Activated CD8-positive, alpha-beta memory T cell treated with anti-CD3 and anti-CD28 coated beads for 48 hours (primary cell): Measurements from ENCODE around the gene MST1R.
A peak's percentile ranks its signal among the peaks of the same experiment; 100 is the strongest.
"Not testable (repeated sequence)": the region's sequence is repeated elsewhere in the genome, so short reads cannot be mapped to it uniquely, and the experiment has no call there.

Source experiments
- DNase-seq, 3 experiments: peaks; one replicate each; pipeline ENCODE4 v3.0.0-alpha.2; 2020; ENCODE audit warnings: low read depth in 2 of 3, low spot score in 2 of 3

The MST1R gene

DNA sequence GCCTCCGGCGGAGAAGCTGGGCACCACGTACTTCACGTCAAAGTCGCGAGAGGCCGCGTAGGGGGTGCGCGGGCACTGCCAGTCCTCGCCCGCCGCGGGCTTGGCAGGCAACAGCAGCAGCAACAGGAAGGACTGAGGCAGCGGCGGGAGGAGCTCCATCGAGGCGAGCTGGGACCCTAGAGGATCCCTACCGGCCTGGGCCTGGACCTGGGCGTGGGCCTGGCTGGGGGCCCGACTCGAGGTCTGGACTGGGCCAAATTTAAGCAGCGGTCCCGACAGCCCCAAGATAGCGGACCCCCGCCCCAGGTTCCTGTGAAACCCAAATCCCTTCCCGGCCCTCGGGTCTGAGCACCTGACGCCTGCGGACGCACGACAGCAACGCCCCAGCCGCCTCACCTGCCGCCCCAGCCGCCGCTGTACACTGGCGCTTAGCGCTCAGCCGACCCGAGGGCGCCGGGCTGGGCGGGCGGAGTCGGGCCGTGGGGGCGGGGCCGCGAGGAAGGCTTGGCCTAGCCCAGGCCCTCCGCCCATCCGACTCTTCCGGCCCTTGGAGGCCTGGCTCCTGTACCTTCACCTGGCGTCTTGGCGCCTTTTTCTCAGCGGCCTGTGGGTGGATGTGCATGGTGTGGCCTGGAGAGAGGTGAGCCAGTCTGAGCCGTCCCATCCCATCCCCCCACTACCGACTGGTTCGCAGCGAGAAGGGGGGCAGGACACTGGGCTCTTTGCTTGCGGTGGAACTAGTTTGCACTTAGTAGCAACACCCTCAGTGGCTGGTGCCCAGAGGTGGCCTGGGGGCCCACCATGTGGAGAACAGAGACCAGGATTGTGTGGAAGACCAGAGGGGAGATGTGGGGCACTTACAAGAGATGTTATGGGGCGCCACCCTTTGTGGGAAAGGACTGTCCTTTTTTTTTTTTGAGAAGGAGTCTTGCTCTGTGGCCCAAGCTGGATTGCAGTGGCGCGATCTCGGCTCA lies at the start of gene MST1R:
MST1R (minus strand) TSS at position 423 of the 974 bp plus-strand sequence; CDS start at position 159, 264 bp downstream.
- DNase-seq: peak; percentile 65 to 69 (median 67)

GRCh38 chr3:49952924-49953323 lies 49.3 kb upstream of the MST1R start:
- no peak for DNase-seq

DNA sequence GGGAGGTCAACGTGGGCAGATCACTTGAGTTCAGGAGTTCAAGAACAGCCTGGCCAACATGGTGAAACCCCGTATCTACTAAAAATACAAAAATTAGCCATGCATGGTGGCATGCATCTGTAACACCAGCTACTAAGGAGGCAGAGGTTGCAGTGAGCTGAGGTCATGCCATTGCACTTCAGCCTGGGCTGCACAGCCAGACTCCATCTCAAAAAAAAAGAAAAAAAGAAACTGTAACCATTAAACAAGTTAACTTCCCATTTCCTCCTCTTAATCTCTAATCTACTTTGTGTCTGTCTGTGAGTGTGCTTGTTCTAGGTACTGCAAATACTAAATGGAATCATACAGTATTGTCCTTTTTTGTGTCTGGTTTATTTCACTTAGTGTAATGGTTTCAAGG lies 39.0 kb upstream of the MST1R start:
- DNase-seq: no peak

DNA sequence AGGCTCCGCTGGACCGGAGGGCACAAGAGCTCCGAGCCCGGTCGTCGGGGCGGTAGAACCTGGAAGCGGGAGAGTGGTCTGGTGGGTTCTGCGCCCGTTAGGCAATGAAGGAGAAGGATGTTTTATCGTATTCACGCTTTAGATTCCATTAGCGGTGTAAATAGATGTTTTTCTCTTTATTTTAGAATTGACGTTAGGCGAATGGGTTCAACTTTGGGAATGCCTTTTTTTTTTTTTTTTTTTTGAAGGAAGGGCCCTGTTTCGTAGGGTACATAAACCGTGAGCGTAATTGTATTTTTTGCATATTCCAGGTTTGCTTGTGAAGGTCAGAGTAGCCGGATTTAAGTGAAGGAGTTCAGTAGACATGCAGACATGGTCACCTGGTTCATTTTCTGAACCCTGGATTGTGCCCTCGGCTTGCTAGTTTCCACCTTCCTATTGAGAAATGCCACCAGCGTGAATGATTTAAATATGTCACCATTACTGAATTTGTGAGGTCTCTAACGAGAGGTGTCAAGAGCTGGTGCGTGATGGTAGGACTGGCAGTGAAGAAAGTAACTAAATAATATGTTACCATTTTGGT lies 37.1 kb upstream of the MST1R start:
- DNase-seq: no peak

GRCh38 chr3:49939858-49940666 lies 36.4 kb upstream of the MST1R start, which contains the start of gene RBM6:
Gene RBM6 (plus strand): TSS chr3:49940150. CDS start chr3:49962642, 22,492 bp downstream.
- peak; percentile 77 to 93 (median 83) for DNase-seq

GRCh38 chr3:49937090-49937489 lies 33.4 kb upstream of the MST1R start:
- no peak for DNase-seq

DNA sequence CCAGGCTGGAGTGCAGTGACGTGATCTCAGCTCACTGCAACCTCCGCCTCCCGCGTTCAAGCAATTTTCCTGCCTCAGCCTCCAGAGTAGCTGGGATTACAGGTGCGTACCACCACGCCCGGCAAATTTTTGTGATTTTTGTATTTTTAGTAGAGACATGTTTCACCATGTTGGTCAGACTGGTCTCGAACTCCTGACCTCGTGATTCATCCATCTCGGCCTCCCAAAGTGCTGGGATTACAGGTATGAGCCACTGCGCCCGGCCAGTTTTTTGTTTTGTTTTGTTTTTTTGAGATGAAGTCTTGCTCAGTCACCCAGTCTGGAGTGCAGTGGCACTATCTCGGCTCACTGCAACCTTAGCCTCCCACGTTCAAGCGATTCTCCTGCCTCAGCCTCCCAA lies 28.6 kb upstream of the MST1R start:
- DNase-seq: not testable (repeated sequence)

DNA sequence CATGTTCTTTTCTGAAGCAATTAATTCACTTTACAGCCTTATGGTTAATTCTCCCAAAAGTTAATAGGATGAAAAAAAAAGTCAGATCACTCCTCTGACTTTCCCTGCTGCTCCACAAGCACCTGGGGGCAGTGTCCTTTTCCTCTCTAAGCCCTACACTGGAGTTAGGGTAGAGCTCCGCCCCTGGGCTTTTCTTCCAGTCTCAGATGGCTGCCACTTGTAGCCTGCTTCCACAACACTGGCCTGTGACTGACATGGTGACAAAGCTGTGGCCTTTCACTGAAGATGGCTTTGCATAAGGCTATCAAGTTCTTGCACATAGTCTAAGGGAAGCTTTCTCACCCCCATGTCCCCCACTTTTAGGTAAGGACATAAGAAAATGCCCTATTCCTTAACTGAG lies 27.2 kb upstream of the MST1R start:
- no peak for DNase-seq

DNA sequence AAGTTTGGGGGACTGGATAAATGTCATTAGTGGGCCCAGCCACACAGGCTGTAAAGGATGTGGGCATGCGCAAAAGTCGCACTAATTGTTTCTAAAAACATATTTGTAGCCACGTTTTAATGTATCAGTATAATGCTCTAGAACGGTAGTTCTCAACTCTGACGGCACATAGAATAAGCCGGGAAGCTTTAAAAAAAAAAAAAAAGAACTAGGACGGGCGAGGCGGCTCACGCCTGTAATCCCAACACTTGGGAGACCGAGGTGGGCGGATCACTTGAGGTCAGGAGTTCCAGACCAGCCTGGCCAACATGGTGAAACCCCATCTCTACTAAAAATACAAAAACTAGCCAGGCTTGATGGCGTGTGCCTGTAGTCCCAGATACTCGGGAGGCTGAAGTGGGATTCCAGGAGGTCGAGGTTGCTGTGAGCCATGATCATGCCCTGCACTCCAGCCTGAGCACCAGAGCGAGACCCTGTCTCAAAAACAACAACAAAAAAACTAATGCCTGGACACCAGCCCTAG lies 26.6 kb upstream of the MST1R start:
- DNase-seq: no peak

- DNase-seq: peak; percentile 77 to 85 (median 81)
These were observed 25.9 kb upstream of the MST1R start, which contains the start of gene MON1A for GRCh38 chr3:49929291-49930167. Gene MON1A (minus strand): TSS chr3:49929811. CDS start chr3:49913346, 16,465 bp downstream.

GRCh38 chr3:49928481-49929017 lies 24.9 kb upstream of the MST1R start:
- DNase-seq: no peak

- DNase-seq: no peak
These were observed 24.1 kb upstream of the MST1R start for GRCh38 chr3:49927798-49928197.

GRCh38 chr3:49926117-49926728 lies 22.6 kb upstream of the MST1R start:
- no peak for DNase-seq

DNA sequence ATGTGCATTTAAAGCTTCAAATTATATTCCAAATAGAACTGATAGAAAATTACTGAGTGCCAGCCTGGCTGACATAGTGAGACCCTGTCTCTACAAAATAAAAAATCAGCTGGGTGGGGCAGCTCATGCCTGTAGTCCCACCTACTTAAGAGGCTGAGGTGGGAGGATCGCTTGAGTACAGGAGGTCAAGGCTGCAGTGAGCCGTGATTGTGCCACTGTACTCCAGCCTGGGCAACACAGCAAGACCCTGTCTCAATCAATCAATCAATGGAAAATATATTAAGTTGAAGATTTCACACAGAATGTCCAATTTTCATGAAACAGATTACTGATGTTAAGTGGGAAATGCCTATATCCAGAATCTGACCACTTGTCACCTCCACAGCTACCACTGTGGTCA lies 21.8 kb upstream of the MST1R start:
- no peak for DNase-seq

- no peak for DNase-seq
These were observed 21.0 kb upstream of the MST1R start for GRCh38 chr3:49924683-49925082.

DNA sequence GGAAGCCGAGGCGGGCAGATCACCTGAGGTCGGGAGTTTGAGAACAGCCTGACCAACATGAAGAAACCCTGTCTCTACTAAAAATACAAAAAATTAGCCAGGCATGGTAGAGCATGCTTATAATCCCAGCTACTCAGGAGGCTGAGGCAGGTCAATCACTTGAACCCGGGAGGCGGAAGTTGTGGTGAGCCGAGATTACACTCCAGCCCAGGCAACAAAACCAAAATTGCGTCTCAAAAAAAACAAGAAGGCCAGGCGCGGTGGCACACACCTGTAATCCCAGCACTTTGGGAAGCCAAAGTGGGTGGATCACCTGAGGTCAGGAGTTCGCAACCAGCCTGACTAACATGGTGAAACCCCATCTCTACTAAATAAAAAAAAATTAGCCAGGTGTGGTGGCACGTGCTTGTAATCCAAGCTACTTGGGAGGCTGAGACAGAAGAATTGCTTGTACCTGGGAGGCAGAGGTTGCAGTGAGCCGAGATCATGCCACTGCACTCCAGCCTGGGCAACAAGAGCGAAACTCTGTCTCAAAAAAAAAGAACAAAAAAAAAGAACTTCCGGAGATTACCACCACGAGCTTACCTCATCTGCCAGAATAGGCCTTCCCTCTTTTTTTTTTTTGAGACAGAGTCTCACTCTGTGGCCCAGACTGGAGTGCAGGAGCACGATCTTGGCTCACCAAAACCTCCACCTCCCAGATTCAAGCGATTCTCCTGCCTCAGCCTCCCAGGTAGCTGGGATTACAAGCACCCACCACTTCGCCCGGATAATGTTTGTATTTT lies 14.3 kb upstream of the MST1R start:
- not testable (repeated sequence) for DNase-seq

GRCh38 chr3:49916686-49917085 lies 13.0 kb upstream of the MST1R start:
- DNase-seq: no peak

DNA sequence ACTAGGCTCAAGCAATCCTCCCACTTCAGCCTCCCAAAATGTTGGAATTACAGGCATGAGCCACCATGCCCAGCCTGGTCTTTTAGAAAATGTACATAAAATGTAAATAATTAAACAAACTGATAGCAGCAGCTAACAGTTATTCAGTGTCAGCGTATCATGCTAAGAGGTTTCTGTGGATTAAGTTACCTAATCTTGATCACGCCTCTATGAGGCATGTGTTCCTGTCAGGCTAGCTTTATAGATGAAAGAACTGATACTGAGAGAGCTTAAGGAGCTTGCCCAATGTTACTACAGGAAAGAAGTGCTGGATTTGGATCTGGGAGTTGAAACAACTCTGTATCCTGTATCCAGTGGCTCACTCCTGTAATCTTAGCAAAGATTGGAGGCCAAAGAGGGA lies 11.2 kb upstream of the MST1R start:
- DNase-seq: no peak

- no peak for DNase-seq
These were observed 9.2 kb upstream of the MST1R start for GRCh38 chr3:49912881-49913281.
